Bone marrow (tissue), 2 donors: Measurements from ENCODE around the gene ZNF577.
A peak's percentile ranks its signal among the peaks of the same experiment; 100 is the strongest.
"Not testable (repeated sequence)": the region's sequence is repeated elsewhere in the genome, so short reads cannot be mapped to it uniquely, and the experiment has no call there.

Experiments used
- DNase-seq, 2 donors: peaks; one replicate each; lab custom pipeline; 2025; lab: John Stamatoyannopoulos, UW

The ZNF577 gene

GRCh38 chr19:51887522-51888498, at the start of gene ZNF577:
TSS of gene ZNF577 (minus strand) at chr19:51887951. CDS start at chr19:51880382, 7,569 bp downstream.
- DNase-seq = peak; percentile 56 to 60

GRCh38 chr19:51931921-51932320, 44.2 kb upstream of the ZNF577 start:
- no peak for DNase-seq

- no peak for DNase-seq
Measured at GRCh38 chr19:51927859-51928258, 40.1 kb upstream of the ZNF577 start.

- DNase-seq = peak; percentile 78 to 86
Measured at GRCh38 chr19:51926784-51927741, 39.3 kb upstream of the ZNF577 start, which contains the start of gene ZNF613. TSS of gene ZNF613 (plus strand) at chr19:51927472. CDS start at chr19:51936221, 8,749 bp downstream.

GRCh38 chr19:51926426-51926783, 38.7 kb upstream of the ZNF577 start:
- no peak for DNase-seq

- DNase-seq = no peak
Measured at GRCh38 chr19:51921949-51922348, 34.2 kb upstream of the ZNF577 start.

GRCh38 chr19:51919606-51920005, 31.9 kb upstream of the ZNF577 start:
- DNase-seq = no peak

- no peak for DNase-seq
Measured at GRCh38 chr19:51916167-51916566, 28.4 kb upstream of the ZNF577 start.

- no peak for DNase-seq
Measured at GRCh38 chr19:51915324-51915867, 27.6 kb upstream of the ZNF577 start.

- DNase-seq = not testable (repeated sequence)
Measured at GRCh38 chr19:51907981-51908380, 20.2 kb upstream of the ZNF577 start.

- not testable (repeated sequence) for DNase-seq
Measured at GRCh38 chr19:51906108-51906507, 18.4 kb upstream of the ZNF577 start.

- DNase-seq = not testable (repeated sequence)
Measured at GRCh38 chr19:51905639-51906038, 17.9 kb upstream of the ZNF577 start.

GRCh38 chr19:51905206-51905605, 17.5 kb upstream of the ZNF577 start:
- DNase-seq = no peak

- peak; percentile 67 for DNase-seq
Measured at GRCh38 chr19:51904331-51905165, 16.8 kb upstream of the ZNF577 start, which contains the start of gene ZNF649. TSS of gene ZNF649 (minus strand) at chr19:51905017. CDS start at chr19:51900107, 4,910 bp downstream.

- DNase-seq = no peak
Measured at GRCh38 chr19:51903192-51903591, 15.4 kb upstream of the ZNF577 start.

GRCh38 chr19:51901860-51902259, 14.1 kb upstream of the ZNF577 start:
- DNase-seq = no peak

- no peak for DNase-seq
Measured at GRCh38 chr19:51891193-51891747, 3.5 kb upstream of the ZNF577 start.

GRCh38 chr19:51889934-51890333, 2.2 kb upstream of the ZNF577 start:
- no peak for DNase-seq

- DNase-seq = no peak
Measured at GRCh38 chr19:51884713-51885112, 3.0 kb downstream of the ZNF577 start.

GRCh38 chr19:51882518-51882917, 5.2 kb downstream of the ZNF577 start:
- DNase-seq = no peak

- DNase-seq = no peak
Measured at GRCh38 chr19:51873097-51873496, 14.7 kb downstream of the ZNF577 start.
